Panc1 (cell line): ENCODE results near the gene PRKCA. TPM values are rescaled to one million over a fixed set of nuclear protein-coding genes. Genes with fewer than 3 reads are reported as not detected.

Source experiments
- ATAC-seq: fragments of 200-7000 bp; cut with Tn5 transposase; 2 replicates; pipeline ENCODE4 v1.9.1; 2020; ENCODE audit warnings: mild to moderate bottlenecking, moderate library complexity
- BruUV-seq: library from RNA; stranded (reverse); fragments of 400-500 nt; replicated peaks from 2 replicates; lab custom pipeline; 2021; lab: Mats Ljungman, UMichigan
- CTCF ChIA-PET: fragments of 300-600 bp; sonication (Branson Sonifier 250); formaldehyde crosslinking; loops from one replicate; lab custom pipeline; 2022; ENCODE audit warnings: antibody characterized with exemption; lab: Charles Lee
- POLR2A ChIA-PET: fragments of 300-600 bp; sonication (Branson Sonifier 250); formaldehyde crosslinking; loops from one replicate; lab custom pipeline; 2022; ENCODE audit warnings: antibody characterized with exemption; lab: Charles Lee
- DNase-seq: peaks from one replicate; pipeline ENCODE4 v3.0.0-alpha.2; 2010; ENCODE audit warnings: low read depth, low spot score
- H3K27ac ChIP-seq: 2 replicates; pipeline ENCODE4 v1.5.1; 2011; ENCODE audit warnings: mild to moderate bottlenecking, low read length, inconsistent platforms
- H3K27me3 ChIP-seq: fragments of 200-500 bp; sonication (Bioruptor generic); 2 replicates; pipeline ENCODE4 v1.6.0; 2014; ENCODE audit warnings: low read length, inconsistent platforms; ENCODE audit not compliant: control insufficient read depth, insufficient read depth
- H3K36me3 ChIP-seq: fragments of 200-500 bp; sonication (Bioruptor generic); 2 replicates; pipeline ENCODE4 v1.5.1; 2014; ENCODE audit warnings: inconsistent platforms, mild to moderate bottlenecking, low read length, moderate library complexity; ENCODE audit not compliant: control insufficient read depth, insufficient read depth
- H3K4me1 ChIP-seq: 2 replicates; pipeline ENCODE4 v1.5.1; 2011; ENCODE audit warnings: inconsistent platforms, mild to moderate bottlenecking, low read length, moderate library complexity; ENCODE audit not compliant: control insufficient read depth, insufficient read depth
- H3K4me3 ChIP-seq, 2 experiments: 2 replicates each; pipeline ENCODE4 v1.5.1; 2011 to 2012; ENCODE audit warnings: low read depth in 2 of 2, low read length in 2 of 2, mild to moderate bottlenecking in 2 of 2, inconsistent platforms in 1 of 2, moderate library complexity in 1 of 2
- H3K9me3 ChIP-seq: fragments of 200-500 bp; sonication (Bioruptor generic); 2 replicates; pipeline ENCODE4 v1.5.1; 2014; ENCODE audit warnings: low read depth, mild to moderate bottlenecking, inconsistent platforms, low read length, moderate library complexity; ENCODE audit not compliant: control insufficient read depth, insufficient read depth
- CTCF ChIP-seq: fragments of 450-650 bp; IDR thresholded peaks from 2 replicates; pipeline ENCODE4 v1.5.1; 2017; ENCODE audit warnings: mild to moderate bottlenecking
- POLR2AphosphoS5 ChIP-seq: IDR thresholded peaks from 2 replicates; pipeline ENCODE4 v1.6.1; 2012; ENCODE audit warnings: mild to moderate bottlenecking, low read depth, low read length, moderate library complexity
- SIN3A ChIP-seq: IDR thresholded peaks from 2 replicates; pipeline ENCODE4 v1.6.1; 2012; ENCODE audit warnings: low read depth, mild to moderate bottlenecking, low read length, moderate library complexity, borderline replicate concordance; ENCODE audit not compliant: insufficient read depth
- TCF7L2 ChIP-seq: IDR thresholded peaks from 2 replicates; pipeline ENCODE4 v1.6.1; 2011; ENCODE audit warnings: mild to moderate bottlenecking, low read depth, low read length, inconsistent platforms
- in situ Hi-C: cut with HindIII; loops from 2 replicates; pipeline ENCODE4 v1.10.0; 2016; ENCODE audit warnings: low sequenced_read_pairs, low pct_unique_long_range_greater_than_20kb
- intact Hi-C: fragments of 100-400 bp; cut with micrococcal nuclease; formaldehyde crosslinking; loops from one replicate; pipeline ENCODE4 v1.10.0; 2022; ENCODE audit not compliant: unreplicated experiment
- total RNA-seq: library from RNA; stranded (reverse); gene quantifications from one replicate; pipeline ENCODE4 v1.2.1, GENCODE V29; 2021; ENCODE audit not compliant: unreplicated experiment
- TF ChIP-seq, protein P1 (sequence below), 2 experiments: IDR thresholded peaks; 2 replicates each; pipeline ENCODE4 v1.6.1; 2011 to 2012; ENCODE audit warnings: low read depth in 2 of 2, control low read depth in 1 of 2, low read length in 1 of 2, mild to moderate bottlenecking in 1 of 2, moderate library complexity in 1 of 2; ENCODE audit not compliant: insufficient read depth in 1 of 2

The PRKCA gene
- total RNA-seq, 1 experiment from 2014 or later: 53.0 TPM

GRCh38 chr17:66772148-66772812 lies 469.9 kb downstream of the PRKCA start:
- ChIA-PET CTCF (no interaction called here), POLR2A (no interaction called here)
- intact Hi-C loops (no loop called here), in situ Hi-C loops (no loop called here)
- H3K9me3 ChIP-seq: no peaks in the 10 kb centered on the region
- H3K27ac ChIP-seq: no peak overlapping the region
- ATAC-seq (no peak), DNase-seq (no peak)
- BruUV-seq: no TSS peak
- H3K36me3 ChIP-seq: peaks cover 4% of the 10 kb centered on the region; the same call in 1 of the 2 replicates
- TF ChIP-seq POLR2AphosphoS5: no peak
- TF ChIP-seq, protein P1, sequence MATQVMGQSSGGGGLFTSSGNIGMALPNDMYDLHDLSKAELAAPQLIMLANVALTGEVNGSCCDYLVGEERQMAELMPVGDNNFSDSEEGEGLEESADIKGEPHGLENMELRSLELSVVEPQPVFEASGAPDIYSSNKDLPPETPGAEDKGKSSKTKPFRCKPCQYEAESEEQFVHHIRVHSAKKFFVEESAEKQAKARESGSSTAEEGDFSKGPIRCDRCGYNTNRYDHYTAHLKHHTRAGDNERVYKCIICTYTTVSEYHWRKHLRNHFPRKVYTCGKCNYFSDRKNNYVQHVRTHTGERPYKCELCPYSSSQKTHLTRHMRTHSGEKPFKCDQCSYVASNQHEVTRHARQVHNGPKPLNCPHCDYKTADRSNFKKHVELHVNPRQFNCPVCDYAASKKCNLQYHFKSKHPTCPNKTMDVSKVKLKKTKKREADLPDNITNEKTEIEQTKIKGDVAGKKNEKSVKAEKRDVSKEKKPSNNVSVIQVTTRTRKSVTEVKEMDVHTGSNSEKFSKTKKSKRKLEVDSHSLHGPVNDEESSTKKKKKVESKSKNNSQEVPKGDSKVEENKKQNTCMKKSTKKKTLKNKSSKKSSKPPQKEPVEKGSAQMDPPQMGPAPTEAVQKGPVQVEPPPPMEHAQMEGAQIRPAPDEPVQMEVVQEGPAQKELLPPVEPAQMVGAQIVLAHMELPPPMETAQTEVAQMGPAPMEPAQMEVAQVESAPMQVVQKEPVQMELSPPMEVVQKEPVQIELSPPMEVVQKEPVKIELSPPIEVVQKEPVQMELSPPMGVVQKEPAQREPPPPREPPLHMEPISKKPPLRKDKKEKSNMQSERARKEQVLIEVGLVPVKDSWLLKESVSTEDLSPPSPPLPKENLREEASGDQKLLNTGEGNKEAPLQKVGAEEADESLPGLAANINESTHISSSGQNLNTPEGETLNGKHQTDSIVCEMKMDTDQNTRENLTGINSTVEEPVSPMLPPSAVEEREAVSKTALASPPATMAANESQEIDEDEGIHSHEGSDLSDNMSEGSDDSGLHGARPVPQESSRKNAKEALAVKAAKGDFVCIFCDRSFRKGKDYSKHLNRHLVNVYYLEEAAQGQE (IDR thresholded peaks at IDR 0.05; ENCODE audit: insufficient read depth in 1 of 2, low read depth in 2 of 2, low read length in 1 of 2): no peak
- no peak overlapping the region for H3K4me3 ChIP-seq
- H3K4me1 ChIP-seq: no peaks in the 10 kb centered on the region
- H3K27me3 ChIP-seq: no peaks in the 10 kb centered on the region

DNA sequence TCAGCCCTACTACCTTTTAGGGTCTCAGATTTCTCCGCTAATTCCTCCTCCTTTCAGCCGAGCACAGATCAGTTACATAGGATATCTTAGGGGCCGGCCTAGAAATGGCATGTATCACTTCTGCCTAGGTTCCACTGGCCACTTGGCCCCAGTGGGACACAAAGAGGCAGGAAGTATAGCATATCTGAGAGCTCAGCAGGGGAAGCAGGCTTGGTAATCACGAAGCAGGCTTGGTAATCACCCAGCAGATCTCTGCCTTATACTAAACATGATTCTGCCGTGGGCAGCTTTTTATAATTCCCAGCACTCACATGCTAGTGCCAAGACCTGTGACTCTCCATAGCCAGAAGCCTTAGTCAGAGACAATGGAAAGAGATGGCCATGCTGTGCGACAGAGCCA lies 472.9 kb downstream of the PRKCA start:
- intact Hi-C loops: no loop called here
- TF ChIP-seq SIN3A (no peak), TCF7L2 (no peak), POLR2AphosphoS5 (no peak), CTCF (no peak)
- TF ChIP-seq, protein P1 (IDR thresholded peaks at IDR 0.05; ENCODE audit: insufficient read depth in 1 of 2, low read depth in 2 of 2, low read length in 1 of 2): no peak
- no peaks in the 10 kb centered on the region for H3K27me3 ChIP-seq
- H3K4me1 ChIP-seq: no peaks in the 10 kb centered on the region
- DNase-seq (no peak), ATAC-seq (no peak)
- in situ Hi-C loops: no loop called here
- ChIA-PET CTCF (no interaction called here), POLR2A (no interaction called here)
- H3K27ac ChIP-seq: no peak overlapping the region
- H3K4me3 ChIP-seq: no peak overlapping the region
- TSS peak; percentile 76 for BruUV-seq
- H3K36me3 ChIP-seq: 0 out of 2 replicates have a peak, but pooled peaks cover 4% of the 10 kb centered on the region
- no peaks in the 10 kb centered on the region for H3K9me3 ChIP-seq
